GM10266 (cell line): ENCODE results near the gene EPDR1.

ENCODE experiments used
- DNase-seq: peaks from one replicate; pipeline ENCODE4 v3.0.0; 2012; ENCODE audit errors: extremely low spot score
- CTCF ChIP-seq: IDR thresholded peaks from 2 replicates; pipeline ENCODE4 v1.5.1; 2012; ENCODE audit warnings: mild to moderate bottlenecking, low read depth; ENCODE audit not compliant: control insufficient read depth, insufficient read depth; ENCODE audit errors: missing control alignments

EPDR1 gene

DNA sequence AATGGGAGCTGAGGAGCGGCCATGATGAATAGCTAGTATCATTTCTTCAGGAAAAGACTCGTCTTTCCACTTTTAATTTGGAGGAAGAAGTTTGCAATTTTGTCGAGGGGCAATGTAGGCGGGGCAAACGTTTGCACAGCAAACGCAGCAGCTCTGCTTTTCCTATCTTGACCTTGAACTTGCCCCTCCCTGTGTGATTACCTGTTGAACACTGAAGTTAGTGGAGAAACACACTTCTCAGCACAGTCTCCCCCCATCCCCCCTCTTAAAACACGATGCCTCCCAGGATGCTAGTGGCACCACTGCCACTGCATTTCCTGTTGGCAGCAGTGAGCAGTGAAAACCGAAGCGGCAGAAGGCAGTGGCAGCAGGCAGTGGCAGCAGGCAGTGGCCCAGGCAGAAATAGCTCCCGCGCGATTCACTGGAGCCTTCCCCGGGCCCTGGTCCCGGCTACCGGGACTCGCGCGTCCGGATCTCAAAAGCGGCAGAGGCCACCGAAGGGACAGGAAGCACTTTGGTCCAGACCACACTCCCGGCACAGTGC, at the start of gene EPDR1:
Gene EPDR1 (plus strand): TSS at position 336 of the 544 bp plus-strand sequence. CDS start 300 bp downstream, outside the sequence.
- peak; percentile 37 for TF ChIP-seq CTCF
- DNase-seq = no peak

DNA sequence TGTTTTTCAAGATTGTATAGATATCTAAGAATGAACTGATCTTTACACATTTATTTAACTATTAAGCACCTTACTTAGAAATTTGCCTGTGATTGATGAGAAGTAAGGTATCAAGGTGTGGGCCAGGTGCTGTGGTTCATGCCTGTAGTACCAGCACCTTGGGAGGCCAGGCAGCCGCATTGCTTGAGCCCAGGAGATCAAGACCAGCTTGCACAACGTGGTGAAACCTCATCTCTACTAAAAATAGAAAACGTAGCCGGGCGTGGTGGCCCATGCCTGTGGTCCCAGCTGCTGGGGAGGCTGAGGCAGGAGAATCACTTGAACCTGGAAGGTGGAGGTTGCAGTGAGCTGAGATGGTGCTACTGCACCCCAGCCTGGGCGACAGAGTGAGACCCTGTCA, 38.4 kb upstream of the EPDR1 start:
- DNase-seq = no peak
- no peak for TF ChIP-seq CTCF

- no peak for DNase-seq
- no peak for TF ChIP-seq CTCF
Measured at GRCh38 chr7:37893359-37893758, 27.1 kb upstream of the EPDR1 start.

GRCh38 chr7:37894671-37895070, 25.8 kb upstream of the EPDR1 start:
- TF ChIP-seq CTCF = no peak
- DNase-seq = no peak

DNA sequence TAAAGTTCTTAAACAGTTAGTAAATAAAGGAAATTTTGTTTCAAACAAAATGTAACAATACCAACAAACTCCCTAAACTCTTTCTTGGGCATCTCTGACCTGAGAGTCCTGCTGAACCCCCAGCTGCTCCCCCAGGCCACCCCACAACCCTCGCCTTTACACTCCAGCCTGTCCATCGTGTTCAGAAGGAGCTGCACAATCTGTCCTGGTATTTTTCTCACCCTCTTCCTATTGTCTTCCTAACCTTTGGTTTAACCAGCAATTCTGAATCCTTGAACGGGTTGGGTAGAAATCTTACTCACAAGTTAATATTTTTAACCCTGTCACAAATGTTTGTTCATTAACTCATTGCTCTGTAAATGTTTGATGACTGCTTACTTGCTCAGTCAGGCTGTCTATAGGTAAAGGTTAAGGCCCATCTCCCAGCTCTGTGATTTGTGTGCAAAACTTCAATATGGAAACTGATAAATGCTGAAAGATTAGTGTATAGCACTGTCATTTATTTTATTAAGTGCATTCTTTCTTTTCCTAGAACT, 20.7 kb upstream of the EPDR1 start:
- no peak for TF ChIP-seq CTCF
- no peak for DNase-seq

- peak; percentile 43 for TF ChIP-seq CTCF
- DNase-seq = no peak
Measured at GRCh38 chr7:37901236-37901827, 19.1 kb upstream of the EPDR1 start.

DNA sequence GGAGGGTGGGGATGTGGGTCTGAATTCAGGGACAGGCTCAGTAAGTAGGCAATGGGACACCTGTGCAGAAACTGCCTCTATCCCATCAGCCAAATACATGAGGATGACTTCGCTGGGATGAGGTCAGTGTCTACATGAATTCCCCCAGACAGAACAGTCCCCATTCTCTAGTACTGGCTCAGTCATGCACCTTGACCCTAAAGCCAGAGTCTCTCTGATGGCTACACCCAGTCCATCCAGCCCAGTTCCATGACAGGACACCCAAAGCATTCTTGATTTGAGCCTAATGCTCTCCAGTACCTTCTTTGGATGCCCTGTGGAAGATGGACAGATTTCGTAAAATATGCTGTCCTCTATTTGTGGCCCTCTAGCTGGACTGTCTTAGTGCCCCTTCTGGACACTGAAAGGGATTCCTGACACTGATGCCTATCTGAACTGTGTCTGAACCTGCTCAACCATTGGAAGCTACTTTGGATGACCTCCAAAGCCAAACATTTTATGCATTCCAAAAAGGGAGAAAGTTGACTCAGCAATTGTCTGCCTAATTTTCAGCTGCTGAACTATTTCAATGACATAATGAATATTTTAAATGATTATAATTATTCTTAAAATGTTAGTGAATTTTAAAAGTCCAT, 18.4 kb upstream of the EPDR1 start:
- no peak for TF ChIP-seq CTCF
- no peak for DNase-seq
